Inflammatory macrophage (primary cell): ENCODE data around the gene LIN28A.

Experiments used
- DNase-seq, 2 donors: peaks; one replicate each; pipeline ENCODE4 v3.0.0-alpha.2; 2020 to 2022

The LIN28A gene

GRCh38 chr1:26438041-26438440 lies 27.4 kb downstream of the LIN28A start:
- no peak for DNase-seq

GRCh38 chr1:26440259-26440658 lies 29.6 kb downstream of the LIN28A start:
- no peak for DNase-seq

- no peak for DNase-seq
Observed at GRCh38 chr1:26449868-26450267, 39.3 kb downstream of the LIN28A start.

- no peak for DNase-seq
Observed at GRCh38 chr1:26450908-26451307, 40.3 kb downstream of the LIN28A start.

- no peak for DNase-seq
Observed at GRCh38 chr1:26452459-26453183, 42.0 kb downstream of the LIN28A start.

GRCh38 chr1:26459148-26459547 lies 48.5 kb downstream of the LIN28A start:
- no peak for DNase-seq

GRCh38 chr1:26459573-26460031 lies 49.0 kb downstream of the LIN28A start:
- DNase-seq: no peak

- no peak for DNase-seq
Observed at GRCh38 chr1:26468911-26469310, 58.3 kb downstream of the LIN28A start.

- DNase-seq: no peak
Observed at GRCh38 chr1:26469558-26469957, 58.9 kb downstream of the LIN28A start.

GRCh38 chr1:26470878-26471497 lies 60.4 kb downstream of the LIN28A start:
- DNase-seq: no peak

- DNase-seq: peak; percentile 94
Observed at GRCh38 chr1:26471498-26472319, 61.1 kb downstream of the LIN28A start.

- peak; percentile 91 for DNase-seq
Observed at GRCh38 chr1:26472320-26472900, 61.8 kb downstream of the LIN28A start, which contains the start of gene HMGN2. Gene HMGN2 (plus strand): TSS chr1:26472440. CDS start chr1:26472613, 173 bp downstream.

- DNase-seq: peak; percentile 96 to 97
Observed at GRCh38 chr1:26472901-26473845, 62.6 kb downstream of the LIN28A start.

- DNase-seq: no peak
Observed at GRCh38 chr1:26474818-26475217, 64.2 kb downstream of the LIN28A start.

- no peak for DNase-seq
Observed at GRCh38 chr1:26475989-26476388, 65.4 kb downstream of the LIN28A start.

- no peak for DNase-seq
Observed at GRCh38 chr1:26476958-26477357, 66.3 kb downstream of the LIN28A start.

GRCh38 chr1:26477446-26478152 lies 67.0 kb downstream of the LIN28A start:
- no peak for DNase-seq

GRCh38 chr1:26478159-26478558 lies 67.5 kb downstream of the LIN28A start:
- DNase-seq: no peak

- no peak for DNase-seq
Observed at GRCh38 chr1:26478988-26479387, 68.4 kb downstream of the LIN28A start.
